ENCODE data around the gene MT2A.

GRCh38 chr16:56639045-56639444 is 30.7 kb downstream of the MT2A start:
- no peak for TF ChIP-seq CTCF (IDR thresholded peaks at IDR 0.05)
- TF ChIP-seq POLR2A (IDR thresholded peaks at IDR 0.05): no peak

Data from transverse colon (tissue), 3 donors.